GM08714 (cell line): ENCODE measurements around the gene RMND1.
"Not testable (repeated sequence)": the region's sequence is repeated elsewhere in the genome, so short reads cannot be mapped to it uniquely, and the experiment has no call there.

ENCODE experiments used
- H3K4me3 ChIP-seq: fragments of 200-500 bp; sonication (Bioruptor generic); 2 replicates; pipeline ENCODE4 v1.5.1; 2014; ENCODE audit warnings: mild to moderate bottlenecking, low read length, inconsistent platforms
- ZNF274 ChIP-seq: IDR thresholded peaks from 2 replicates; pipeline ENCODE4 v1.6.1; 2012; ENCODE audit warnings: mild to moderate bottlenecking, low read depth, low read length

RMND1 gene

DNA sequence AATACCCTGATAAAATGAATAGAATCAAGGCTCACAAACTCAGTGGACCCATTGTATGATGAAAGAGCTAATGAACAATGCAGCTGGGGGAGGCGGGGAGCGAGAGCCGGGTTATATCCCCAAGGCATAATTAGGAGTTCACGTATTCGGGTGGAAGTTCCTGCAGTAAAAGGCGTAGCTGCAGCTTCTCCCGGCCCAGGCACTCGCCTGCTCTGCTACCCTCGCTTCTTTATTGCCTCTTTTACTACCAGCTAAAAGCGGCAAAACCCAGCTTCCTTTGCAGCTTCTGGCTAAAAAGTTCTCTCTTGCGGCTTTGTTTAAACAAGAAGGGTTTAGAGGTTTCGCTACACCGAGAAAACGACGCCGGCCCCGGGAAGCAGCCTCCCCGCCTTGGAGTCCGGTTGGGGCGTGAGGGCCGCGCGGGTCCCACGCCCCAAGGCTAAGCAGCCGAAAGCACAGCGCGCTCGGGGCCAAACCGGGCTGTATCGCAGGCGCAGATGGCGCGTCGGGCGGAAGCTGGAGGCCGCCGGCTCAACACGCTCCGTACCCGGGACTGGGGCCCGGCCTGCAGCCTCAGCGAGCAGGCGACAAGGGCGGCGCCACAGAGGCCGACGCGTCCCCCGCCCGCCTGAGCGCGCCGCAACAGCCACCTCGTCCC is 62.2 kb downstream of the RMND1 start:
- TF ChIP-seq ZNF274, result no peak
- H3K4me3 ChIP-seq, result peak overlapping the region; percentile 99

DNA sequence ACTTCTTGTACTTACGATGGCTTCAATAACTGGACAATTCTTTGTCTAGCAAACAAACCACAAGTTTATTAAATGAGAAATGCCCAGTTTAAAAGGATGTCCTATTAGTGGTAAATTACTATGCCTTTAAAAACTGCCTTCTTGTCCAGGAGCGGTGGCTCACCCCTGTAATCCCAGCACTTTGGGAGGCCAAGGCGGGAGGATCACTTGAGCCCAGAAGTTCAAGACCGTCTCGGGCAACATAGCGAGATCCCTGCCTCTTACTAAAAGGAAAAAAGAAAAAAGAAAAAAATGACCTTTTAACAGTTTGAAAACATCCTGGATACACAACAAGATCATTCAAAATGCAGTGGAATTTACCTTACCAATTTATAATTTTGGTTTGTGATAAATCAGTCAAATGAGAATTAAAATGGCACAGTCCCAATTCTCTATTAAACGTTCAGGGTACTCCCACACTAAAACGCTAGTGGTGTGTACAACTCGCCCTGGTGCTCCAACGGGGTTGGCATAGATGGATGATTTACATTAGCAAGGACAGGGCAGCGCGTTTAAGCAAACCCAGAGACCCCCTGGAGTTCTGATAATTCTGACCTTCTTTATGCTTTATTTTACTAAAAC is 62.8 kb downstream of the RMND1 start:
- TF ChIP-seq ZNF274, result no peak
- peak overlapping the region; percentile 99 for H3K4me3 ChIP-seq

DNA sequence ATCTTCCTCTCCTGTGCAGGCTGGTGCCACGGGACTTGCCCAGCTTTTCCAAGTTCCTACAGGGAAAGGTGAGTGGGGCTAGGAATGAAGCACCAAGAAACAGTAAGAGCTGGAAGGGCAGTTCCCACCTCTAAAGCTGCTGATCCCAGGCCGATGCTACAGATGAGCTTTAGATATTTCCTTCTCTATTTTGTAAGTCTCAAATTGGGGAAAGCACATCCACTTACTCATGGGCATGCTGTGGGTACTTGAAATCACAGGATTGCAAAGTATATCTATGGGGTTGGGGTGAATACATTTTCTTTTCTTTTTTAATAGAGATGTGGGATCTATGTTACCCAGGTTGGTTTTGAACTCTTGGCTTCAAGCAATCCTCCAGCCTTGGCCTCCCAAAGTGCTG is 63.7 kb downstream of the RMND1 start:
- no peak for TF ChIP-seq ZNF274
- no peak overlapping the region for H3K4me3 ChIP-seq

DNA sequence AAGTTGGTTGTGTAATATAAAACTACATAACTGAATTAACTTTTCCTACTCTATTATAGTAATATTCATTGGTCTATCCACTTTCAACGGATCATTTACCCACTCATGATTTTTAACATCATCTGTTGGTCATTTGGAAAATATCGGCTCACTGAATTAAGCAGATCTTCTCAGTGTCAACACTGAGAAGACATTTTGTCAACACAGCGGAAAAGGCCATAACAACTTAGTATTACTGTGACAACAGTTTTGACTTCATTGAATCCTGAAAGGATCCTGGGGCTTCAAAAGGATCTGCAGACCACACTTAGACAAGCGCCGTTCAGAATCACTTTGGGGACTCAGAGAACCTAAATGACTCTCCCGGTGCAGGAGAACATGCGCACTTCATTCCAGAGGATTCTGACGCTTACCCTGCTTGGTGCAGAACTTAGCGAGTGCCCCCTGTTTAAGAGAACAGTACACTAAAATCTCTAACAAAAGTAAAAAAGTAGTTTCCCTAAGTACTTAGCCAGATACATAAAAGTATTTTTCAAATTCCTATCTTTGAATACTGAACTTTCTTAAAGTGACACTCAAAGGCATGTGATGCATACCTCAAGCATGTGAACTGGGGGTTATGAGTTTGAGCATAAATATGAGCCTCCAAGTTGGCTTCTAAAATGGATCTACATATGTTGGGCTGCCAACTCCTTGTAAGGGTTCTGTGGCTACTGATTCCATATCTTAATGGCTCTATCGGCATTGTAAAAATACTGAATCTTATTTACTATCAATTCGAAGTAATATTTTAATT is 64.6 kb downstream of the RMND1 start:
- no peak for TF ChIP-seq ZNF274
- no peak overlapping the region for H3K4me3 ChIP-seq

DNA sequence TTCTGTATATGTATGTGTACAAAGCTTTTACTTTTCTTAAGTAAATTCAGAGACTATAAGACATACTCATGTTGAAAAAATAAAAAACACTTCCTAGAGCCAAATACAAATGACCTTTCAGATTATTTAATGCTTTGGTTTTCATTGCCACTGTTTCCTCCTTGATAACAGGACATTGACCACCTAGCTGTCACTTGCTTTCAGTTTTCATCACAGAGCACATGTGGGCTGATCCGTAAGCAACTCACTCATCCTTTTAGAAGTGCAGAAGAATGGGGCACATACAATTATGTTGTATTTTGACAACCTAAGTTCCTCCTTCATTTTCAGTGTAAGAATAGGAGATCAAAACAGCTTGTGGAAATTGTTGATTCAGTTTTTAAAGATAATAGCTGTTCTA is 66.7 kb downstream of the RMND1 start:
- TF ChIP-seq ZNF274, result no peak

DNA sequence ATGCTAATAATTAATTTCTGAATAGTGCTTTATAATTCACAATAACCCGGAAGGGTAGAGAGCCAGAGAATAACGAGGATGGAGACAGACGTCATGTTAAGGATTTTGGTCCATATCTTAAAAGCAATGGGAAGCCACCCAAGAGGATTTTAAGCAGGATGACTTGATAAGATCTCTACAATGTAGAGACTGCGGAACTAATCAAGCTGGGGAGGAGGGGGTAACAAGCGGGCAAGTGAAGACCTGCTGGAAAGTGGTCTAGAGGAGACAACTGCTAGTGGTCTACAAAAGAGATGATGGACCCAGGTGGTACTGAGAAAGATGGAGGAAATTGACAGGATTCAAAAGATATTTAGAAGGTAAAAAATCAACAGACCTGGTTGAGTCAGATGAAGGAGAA is 67.8 kb downstream of the RMND1 start:
- TF ChIP-seq ZNF274, result no peak
- no peak overlapping the region for H3K4me3 ChIP-seq

More for the DNA sequence above, 66.7 kb downstream of the RMND1 start:
- H3K4me3 ChIP-seq, result no peak overlapping the region

DNA sequence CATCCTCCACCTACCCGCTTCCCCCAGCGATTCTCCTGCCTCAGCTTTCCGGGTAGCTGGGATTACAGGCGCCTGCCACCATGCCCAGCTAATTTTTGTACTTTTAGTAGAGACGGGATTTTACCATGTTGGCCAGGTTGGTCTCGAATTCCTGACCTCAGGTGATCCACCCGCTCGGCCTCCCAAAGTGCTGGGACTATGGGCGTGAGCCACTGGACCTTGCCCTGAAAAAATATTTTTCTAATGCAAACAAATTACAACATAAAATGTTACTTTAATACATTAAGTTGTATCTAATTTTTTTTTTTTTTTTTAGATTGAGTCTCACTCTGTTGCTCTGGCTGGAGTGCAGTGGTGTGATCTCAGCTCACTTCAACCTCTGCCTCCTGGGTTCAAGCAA is 69.3 kb downstream of the RMND1 start:
- not testable (repeated sequence) for H3K4me3 ChIP-seq

DNA sequence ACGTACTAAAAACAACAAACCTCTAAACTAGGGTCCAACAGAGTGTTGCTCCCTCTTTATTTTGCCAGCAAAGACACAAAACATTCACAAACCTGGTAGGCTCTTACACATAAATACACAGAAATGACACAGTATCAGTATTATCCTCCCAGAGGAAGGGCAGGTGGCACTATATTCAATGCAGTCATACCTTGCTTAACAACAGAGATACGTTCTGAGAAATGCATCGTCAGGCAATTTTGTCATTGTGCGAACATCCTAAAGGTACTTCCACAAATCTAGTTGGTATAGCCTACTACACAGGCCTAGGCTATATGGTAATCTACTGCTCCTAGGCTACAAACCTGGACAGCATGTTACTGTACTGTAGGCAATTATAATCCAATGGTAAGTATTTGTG is 70.2 kb downstream of the RMND1 start:
- TF ChIP-seq ZNF274, result no peak
- no peak overlapping the region for H3K4me3 ChIP-seq

DNA sequence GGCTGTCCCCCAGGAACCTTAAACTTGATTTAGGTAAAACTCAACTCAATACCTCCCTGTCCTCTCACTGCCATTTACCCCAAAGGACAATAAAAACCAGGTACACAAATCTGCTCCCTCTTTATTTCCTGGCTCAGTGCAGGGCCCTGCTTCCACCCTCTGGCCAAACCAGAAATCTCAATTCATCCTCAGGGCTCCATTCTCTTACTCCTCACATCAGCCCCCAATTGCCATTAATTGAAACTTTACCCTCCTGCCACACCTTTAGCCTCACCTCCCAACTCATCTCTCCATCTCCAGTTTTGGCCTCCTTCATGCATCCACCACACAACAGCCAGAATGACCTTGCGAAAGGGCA is 71.1 kb downstream of the RMND1 start:
- peak overlapping the region; percentile 39; the same call in 1 of the 2 replicates for H3K4me3 ChIP-seq
- TF ChIP-seq ZNF274, result no peak

DNA sequence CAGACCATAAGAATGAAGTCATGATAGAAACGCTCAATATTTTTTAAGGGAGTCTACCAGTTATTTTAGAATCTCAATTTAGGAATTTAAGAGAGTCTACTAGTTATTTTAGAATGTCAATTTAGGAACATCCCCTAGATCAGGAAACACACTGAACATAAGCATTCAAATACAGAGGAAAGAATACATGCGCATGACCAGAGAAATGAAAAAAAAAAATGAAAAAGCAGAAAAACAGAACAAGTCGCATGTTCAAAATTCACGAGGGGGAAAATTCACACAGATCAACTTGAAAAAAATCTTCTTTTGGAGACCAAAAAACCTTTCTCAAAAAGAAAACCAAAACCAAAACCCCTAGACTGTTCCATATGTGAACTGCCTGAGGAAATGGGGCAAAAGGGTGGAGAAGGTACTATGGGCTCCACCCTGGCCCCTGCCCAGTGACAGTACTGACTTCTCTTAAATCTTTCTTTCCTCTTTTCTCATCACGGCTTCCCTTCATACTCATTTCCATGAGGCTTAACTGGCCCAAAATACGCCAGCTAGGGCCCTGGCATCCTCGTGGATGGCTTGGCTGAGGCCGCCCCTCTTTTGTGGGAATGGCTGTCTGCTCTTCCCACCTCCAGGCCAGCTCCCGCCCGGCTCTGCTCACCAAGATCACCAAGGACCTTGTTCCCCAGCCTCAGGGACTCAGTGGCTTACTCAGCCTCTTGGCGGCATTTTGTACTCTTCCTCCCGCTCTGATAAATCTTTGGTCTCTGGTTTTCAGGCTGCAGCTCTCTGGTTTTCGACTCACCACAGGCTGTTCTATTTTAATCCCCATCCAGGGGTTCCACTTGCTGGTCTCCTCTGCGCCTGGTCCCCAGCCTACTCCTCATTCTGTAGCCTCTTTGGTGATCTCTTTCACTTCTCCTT is 71.7 kb downstream of the RMND1 start:
- H3K4me3 ChIP-seq, result peak overlapping the region; percentile 39
- TF ChIP-seq ZNF274, result no peak

DNA sequence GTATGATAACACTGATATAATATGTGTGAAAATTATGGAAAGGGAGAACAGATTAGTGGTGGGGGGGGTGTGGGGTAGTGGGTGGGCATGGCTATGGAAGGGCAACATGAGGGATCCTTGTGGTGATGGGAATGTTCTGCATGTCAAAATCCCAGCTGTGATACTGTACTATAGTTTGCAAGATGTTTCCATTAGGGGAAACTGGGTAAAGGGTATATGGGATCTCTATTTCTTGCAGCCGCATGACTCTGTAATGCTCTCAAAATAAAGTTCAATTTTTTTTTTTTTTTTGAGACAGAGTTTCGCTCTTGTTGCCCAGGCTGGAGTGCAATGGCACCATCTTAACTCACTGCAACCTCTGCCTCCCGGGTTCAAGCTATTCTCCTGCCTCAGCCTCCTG is 74.8 kb downstream of the RMND1 start:
- H3K4me3 ChIP-seq, result no peak overlapping the region
- no peak for TF ChIP-seq ZNF274

DNA sequence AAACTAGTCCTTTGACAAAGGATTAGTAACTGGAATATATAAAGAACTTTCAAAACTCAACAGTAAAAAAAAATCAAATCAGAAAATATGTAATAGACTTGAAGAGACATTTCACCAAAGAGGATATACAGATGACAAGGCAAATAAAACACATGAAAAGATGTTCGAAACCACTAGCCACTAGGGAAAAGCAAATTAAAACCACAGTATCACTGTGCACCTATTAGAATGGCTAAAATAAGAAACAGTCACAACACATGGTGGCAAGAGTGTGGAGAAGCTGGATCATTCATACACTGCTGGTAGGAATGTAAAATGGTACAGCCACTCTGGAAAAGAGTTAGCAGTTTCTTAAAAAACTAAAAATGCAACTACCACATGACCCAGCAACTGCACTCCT is 75.5 kb downstream of the RMND1 start:
- TF ChIP-seq ZNF274, result no peak
- H3K4me3 ChIP-seq, result no peak overlapping the region

DNA sequence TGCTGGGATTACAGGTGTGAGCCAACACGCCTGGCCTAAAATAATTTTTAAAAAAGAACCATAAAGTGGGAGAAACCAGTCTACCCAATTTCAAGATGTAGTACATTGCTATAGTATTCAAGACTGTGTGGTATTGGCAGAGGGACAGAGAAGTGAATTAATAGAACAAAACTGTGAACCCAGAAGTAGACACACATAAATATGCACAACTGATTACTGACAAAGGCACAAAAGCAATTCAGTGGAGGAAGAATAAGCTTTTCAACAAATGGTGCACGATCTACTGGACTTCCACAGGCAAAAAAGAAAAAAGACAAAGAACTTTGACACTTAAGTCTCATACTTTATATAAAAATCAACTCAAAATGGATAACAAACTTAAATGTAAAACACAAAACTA is 76.1 kb downstream of the RMND1 start:
- no peak for TF ChIP-seq ZNF274
- no peak overlapping the region for H3K4me3 ChIP-seq

DNA sequence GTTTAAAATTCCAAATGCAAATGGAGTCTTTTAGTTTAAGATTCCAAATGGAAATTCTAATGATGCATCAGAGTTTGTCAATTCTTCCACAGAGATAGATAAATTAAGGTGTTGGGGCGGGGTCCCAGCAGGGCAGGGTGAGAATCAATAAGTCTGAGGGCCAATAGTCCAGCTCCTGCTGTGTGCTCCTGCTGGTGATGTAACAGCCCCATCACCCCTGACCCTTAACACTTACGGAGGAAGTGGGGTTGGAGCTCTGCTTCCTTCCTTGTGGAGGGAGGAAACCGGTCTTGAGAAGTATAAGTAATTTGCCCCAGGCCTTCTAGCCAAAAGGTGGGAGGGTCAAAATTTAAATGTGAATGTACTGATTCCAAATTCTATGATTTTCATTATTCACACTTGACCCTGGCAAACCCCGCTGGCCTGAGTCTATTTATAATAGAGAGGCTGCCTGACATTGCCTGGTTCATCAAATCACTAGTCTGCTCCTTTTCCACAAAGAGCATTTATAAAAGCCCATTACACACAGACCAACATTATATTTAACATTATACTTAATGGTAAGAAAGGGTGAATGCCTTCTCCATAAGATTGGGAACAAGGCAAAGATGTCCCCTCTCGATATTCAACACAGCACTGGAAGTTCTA is 77.8 kb downstream of the RMND1 start:
- H3K4me3 ChIP-seq, result no peak overlapping the region
- no peak for TF ChIP-seq ZNF274
